ENCODE data around the gene PLEKHM3. TPM values are rescaled to one million over a fixed set of nuclear protein-coding genes. Genes with fewer than 3 reads are reported as not detected.

The PLEKHM3 gene
- polyA plus RNA-seq, 12 donors, result 6.5 to 11.7 (median 8.1) TPM; not detected in 1

- peak; percentile 31 for DNase-seq
Observed at GRCh38 chr2:207993151-207993763, 32.1 kb downstream of the PLEKHM3 start.

GRCh38 chr2:207991944-207992343 lies 33.4 kb downstream of the PLEKHM3 start:
- no peak for DNase-seq

GRCh38 chr2:207990784-207991183 lies 34.5 kb downstream of the PLEKHM3 start:
- no peak for DNase-seq

- DNase-seq, result no peak
Observed at GRCh38 chr2:207988975-207989374, 36.4 kb downstream of the PLEKHM3 start.

- no peak for DNase-seq
Observed at GRCh38 chr2:207987025-207987716, 38.2 kb downstream of the PLEKHM3 start.

GRCh38 chr2:207984765-207985480 lies 40.4 kb downstream of the PLEKHM3 start:
- no peak for DNase-seq

- DNase-seq, result no peak
Observed at GRCh38 chr2:207983641-207984042, 41.7 kb downstream of the PLEKHM3 start.

GRCh38 chr2:207978177-207978948 lies 47.0 kb downstream of the PLEKHM3 start:
- DNase-seq, result no peak

GRCh38 chr2:207975921-207976320 lies 49.4 kb downstream of the PLEKHM3 start:
- no peak for DNase-seq

- DNase-seq, result no peak
Observed at GRCh38 chr2:207974216-207974605, 51.1 kb downstream of the PLEKHM3 start.

- DNase-seq, result no peak
Observed at GRCh38 chr2:207970826-207971180, 54.5 kb downstream of the PLEKHM3 start.

- no peak for DNase-seq
Observed at GRCh38 chr2:207970147-207970825, 55.0 kb downstream of the PLEKHM3 start.

GRCh38 chr2:207969249-207969648 lies 56.1 kb downstream of the PLEKHM3 start:
- DNase-seq, result no peak

- no peak for DNase-seq
Observed at GRCh38 chr2:207967121-207967520, 58.2 kb downstream of the PLEKHM3 start.

GRCh38 chr2:207960911-207961310 lies 64.4 kb downstream of the PLEKHM3 start:
- no peak for DNase-seq

GRCh38 chr2:207960090-207960489 lies 65.2 kb downstream of the PLEKHM3 start:
- no peak for DNase-seq

GRCh38 chr2:207956771-207957170 lies 68.6 kb downstream of the PLEKHM3 start:
- no peak for DNase-seq

GRCh38 chr2:207955456-207955855 lies 69.9 kb downstream of the PLEKHM3 start:
- DNase-seq, result no peak

GRCh38 chr2:207953354-207953753 lies 72.0 kb downstream of the PLEKHM3 start:
- no peak for DNase-seq

- DNase-seq, result no peak
Observed at GRCh38 chr2:207952564-207953345, 72.6 kb downstream of the PLEKHM3 start.

All from muscle of arm (tissue), 12 donors.